ENCODE results near the gene PDGFC.

PDGFC gene

DNA sequence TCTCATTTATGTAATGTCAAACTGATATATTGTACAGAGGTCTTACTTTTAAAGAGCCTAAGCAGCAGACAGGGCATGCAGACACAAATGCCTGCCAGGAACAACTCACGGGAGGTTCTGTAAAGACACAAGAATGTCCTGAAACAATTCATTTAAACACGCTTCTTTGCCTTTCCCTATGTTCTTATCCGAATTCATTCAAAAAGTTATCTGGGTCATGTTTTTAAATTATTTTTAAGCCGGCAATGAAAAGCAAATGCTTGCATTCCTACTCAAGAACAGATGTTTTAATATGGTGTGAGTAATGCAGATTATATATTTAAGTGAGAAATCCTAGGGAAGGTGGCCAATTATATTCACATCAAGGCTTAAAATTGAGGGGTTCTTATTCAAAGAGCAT is 192.6 kb downstream of the PDGFC start:
- CTCF ChIA-PET, result no interaction called here
- H3K27ac ChIP-seq, result no peak overlapping the region
- TF ChIP-seq, protein P1, sequence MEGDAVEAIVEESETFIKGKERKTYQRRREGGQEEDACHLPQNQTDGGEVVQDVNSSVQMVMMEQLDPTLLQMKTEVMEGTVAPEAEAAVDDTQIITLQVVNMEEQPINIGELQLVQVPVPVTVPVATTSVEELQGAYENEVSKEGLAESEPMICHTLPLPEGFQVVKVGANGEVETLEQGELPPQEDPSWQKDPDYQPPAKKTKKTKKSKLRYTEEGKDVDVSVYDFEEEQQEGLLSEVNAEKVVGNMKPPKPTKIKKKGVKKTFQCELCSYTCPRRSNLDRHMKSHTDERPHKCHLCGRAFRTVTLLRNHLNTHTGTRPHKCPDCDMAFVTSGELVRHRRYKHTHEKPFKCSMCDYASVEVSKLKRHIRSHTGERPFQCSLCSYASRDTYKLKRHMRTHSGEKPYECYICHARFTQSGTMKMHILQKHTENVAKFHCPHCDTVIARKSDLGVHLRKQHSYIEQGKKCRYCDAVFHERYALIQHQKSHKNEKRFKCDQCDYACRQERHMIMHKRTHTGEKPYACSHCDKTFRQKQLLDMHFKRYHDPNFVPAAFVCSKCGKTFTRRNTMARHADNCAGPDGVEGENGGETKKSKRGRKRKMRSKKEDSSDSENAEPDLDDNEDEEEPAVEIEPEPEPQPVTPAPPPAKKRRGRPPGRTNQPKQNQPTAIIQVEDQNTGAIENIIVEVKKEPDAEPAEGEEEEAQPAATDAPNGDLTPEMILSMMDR (conservative IDR thresholded peaks at IDR 0.05; ENCODE audit: low read depth), result no peak
- DNase-seq (ENCODE audit: low spot score), result no peak
- POLR2A ChIA-PET (ENCODE audit: low non-redundant PET), result no interaction called here

DNA sequence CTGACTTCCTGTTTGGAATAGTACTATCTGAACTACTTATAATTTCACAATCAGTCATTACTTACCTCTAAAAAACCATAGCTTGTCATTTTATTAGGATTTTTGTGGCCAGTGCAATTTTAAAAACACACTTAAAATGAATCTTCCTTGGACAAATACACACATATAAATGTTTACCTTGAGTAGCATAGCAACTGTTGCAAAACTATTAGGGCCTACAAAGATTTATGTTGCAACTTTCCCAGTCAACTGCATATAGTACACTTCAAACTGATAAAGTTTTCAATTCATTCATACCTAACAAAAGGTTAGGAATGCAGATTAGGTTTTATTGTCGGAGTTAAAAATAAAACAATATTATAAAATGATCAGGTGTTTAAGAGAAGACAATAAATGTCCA is 193.0 kb downstream of the PDGFC start:
- no peak overlapping the region for H3K27ac ChIP-seq
- peak; percentile 26 for DNase-seq (ENCODE audit: low spot score)
- TF ChIP-seq, protein P1 (conservative IDR thresholded peaks at IDR 0.05; ENCODE audit: low read depth), result no peak
- ChIA-PET POLR2A (ENCODE audit: low non-redundant PET) (no interaction called here), CTCF (no interaction called here)

DNA sequence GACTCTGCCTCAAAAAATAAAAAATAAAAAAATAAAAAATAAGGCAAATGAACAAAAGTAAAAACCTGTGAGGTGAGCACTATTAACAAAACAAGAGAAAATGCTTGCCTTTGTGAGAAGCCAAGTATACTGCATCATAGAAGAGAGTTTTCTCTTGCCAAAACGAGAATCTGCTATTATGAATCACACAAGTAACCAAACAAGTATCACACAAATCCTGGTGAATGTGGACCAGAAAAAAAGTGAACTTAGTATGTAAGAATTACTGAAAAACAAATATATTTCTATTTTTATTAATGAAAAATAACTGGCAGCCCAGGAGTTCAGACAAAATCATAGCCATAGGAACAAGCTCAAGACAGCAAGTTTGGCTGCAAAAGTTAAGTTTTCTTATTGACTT is 193.5 kb downstream of the PDGFC start:
- TF ChIP-seq, protein P1 (conservative IDR thresholded peaks at IDR 0.05; ENCODE audit: low read depth), result no peak
- no peak for DNase-seq (ENCODE audit: low spot score)
- ChIA-PET POLR2A (ENCODE audit: low non-redundant PET) (no interaction called here), CTCF (no interaction called here)
- H3K27ac ChIP-seq, result peak overlapping the region; percentile 91

DNA sequence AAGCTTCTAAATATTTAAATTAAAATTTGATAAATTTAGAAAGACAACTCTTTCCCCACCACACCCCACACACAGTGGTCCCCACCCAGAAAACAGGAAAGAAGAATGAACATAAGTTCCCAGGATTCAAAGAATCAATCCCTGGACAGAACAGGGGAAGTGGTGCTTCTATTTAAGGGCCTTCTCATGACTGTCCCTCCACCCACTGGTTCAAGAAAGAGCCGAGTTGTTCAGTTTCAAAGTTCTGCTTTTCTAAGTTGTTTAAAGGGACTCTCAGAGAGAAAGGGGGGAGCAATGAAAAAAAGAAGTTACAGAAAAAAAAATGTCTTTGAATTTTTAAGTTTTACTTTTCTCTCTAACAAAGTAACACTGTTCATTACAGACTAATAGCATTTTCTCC is 195.8 kb downstream of the PDGFC start:
- no peak overlapping the region for H3K27ac ChIP-seq
- ChIA-PET CTCF (no interaction called here), POLR2A (ENCODE audit: low non-redundant PET) (no interaction called here)
- DNase-seq (ENCODE audit: low spot score), result no peak
- TF ChIP-seq, protein P1 (conservative IDR thresholded peaks at IDR 0.05; ENCODE audit: low read depth), result no peak

GRCh38 chr4:156774422-156774821 is 197.2 kb downstream of the PDGFC start:
- ChIA-PET CTCF (no interaction called here), POLR2A (ENCODE audit: low non-redundant PET) (no interaction called here)
- peak overlapping the region; percentile 86 for H3K27ac ChIP-seq
- TF ChIP-seq, protein P1 (conservative IDR thresholded peaks at IDR 0.05; ENCODE audit: low read depth), result no peak
- peak; percentile 25 for DNase-seq (ENCODE audit: low spot score)

GRCh38 chr4:156773648-156774357 is 197.8 kb downstream of the PDGFC start:
- POLR2A ChIA-PET (ENCODE audit: low non-redundant PET), result no interaction called here
- no peak for DNase-seq (ENCODE audit: low spot score)
- H3K27ac ChIP-seq, result peak overlapping the region; percentile 86

More at GRCh38 chr4:156773648-156774357, 197.8 kb downstream of the PDGFC start:
- TF ChIP-seq, protein P1 (conservative IDR thresholded peaks at IDR 0.05; ENCODE audit: low read depth), result no peak
- CTCF ChIA-PET, result no interaction called here

All from RWPE1 (cell line).